Adrenal gland (tissue), 5 donors: ENCODE results near the gene FMN1.

Experiments used
- POLR2A ChIP-seq, 2 donors: fragments of 450-650 bp; IDR thresholded peaks; one replicate each; pipeline ENCODE4 v1.6.1; 2017; ENCODE audit warnings: antibody characterized with exemption in 2 of 2, mild to moderate bottlenecking in 2 of 2, moderate library complexity in 1 of 2
- TF ChIP-seq, protein P1 (sequence below), 6 experiments: fragments of 450-650 bp in 4 of 6; fragments of 200-600 bp in 2 of 6; sonication (generic) in 1 of 6; IDR thresholded peaks; 1 replicate in 5 of 6; 2 replicates in 1 of 6; pipeline versions ENCODE4 v1.5.1 to v1.8.0; 2016 to 2021; ENCODE audit warnings: antibody characterized with exemption in 6 of 6, mild to moderate bottlenecking in 2 of 6, moderate library complexity in 1 of 6
- donor health status: DM: no; HTN: no; CAD: no.

DNA sequence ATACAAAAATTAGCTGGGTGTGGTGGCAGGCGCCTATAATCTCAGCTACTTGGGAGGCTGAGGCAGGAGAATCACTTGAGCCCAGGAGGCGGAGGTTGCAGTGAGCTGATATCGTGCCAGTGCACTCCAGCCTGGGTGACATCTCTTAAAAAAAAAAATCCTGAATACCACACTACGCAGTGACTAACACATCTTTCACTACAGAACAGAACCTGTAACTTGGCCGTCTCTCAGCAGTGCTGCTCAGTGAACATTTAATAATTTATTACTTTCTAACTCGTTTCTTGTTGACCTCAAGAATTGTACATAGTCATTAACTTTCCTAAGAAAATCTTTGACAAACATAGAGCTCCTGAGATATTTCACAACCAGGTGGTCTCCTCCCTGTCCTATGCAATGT is 472.9 kb downstream of the FMN1 start:
- TF ChIP-seq, protein P1, sequence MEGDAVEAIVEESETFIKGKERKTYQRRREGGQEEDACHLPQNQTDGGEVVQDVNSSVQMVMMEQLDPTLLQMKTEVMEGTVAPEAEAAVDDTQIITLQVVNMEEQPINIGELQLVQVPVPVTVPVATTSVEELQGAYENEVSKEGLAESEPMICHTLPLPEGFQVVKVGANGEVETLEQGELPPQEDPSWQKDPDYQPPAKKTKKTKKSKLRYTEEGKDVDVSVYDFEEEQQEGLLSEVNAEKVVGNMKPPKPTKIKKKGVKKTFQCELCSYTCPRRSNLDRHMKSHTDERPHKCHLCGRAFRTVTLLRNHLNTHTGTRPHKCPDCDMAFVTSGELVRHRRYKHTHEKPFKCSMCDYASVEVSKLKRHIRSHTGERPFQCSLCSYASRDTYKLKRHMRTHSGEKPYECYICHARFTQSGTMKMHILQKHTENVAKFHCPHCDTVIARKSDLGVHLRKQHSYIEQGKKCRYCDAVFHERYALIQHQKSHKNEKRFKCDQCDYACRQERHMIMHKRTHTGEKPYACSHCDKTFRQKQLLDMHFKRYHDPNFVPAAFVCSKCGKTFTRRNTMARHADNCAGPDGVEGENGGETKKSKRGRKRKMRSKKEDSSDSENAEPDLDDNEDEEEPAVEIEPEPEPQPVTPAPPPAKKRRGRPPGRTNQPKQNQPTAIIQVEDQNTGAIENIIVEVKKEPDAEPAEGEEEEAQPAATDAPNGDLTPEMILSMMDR (IDR thresholded peaks at IDR 0.05): no peak
- no peak for TF ChIP-seq POLR2A (IDR thresholded peaks at IDR 0.05)
